SK-N-SH (cell line): ENCODE results near the gene ISCA2. TPM values are rescaled to one million over a fixed set of nuclear protein-coding genes. Genes with fewer than 3 reads are reported as not detected.

Source experiments
- CTCF ChIA-PET: fragments of 300-600, 350-600 bp; formaldehyde crosslinking; extraction: SDS; loops from one replicate; lab custom pipeline; 2021; lab: Yijun Ruan, JAX
- POLR2A ChIA-PET: fragments of 350-600 bp; sonication (Branson Sonifier 250); formaldehyde crosslinking; extraction: SDS; loops from one replicate; lab custom pipeline; 2020; ENCODE audit warnings: antibody characterized with exemption, inconsistent platforms; lab: Yijun Ruan, JAX
- DNase-seq: peaks from one replicate; pipeline ENCODE4 v3.0.0; 2012
- H2AFZ ChIP-seq: fragments of 200-600 bp; sonication (generic); 2 replicates; pipeline ENCODE4 v1.8.1; 2016; ENCODE audit warnings: antibody characterized with exemption, mild to moderate bottlenecking, low read depth
- H3F3A ChIP-seq: fragments of 200-600 bp; sonication (generic); replicated peaks from 2 replicates; pipeline ENCODE3; 2016; ENCODE audit warnings: antibody characterized with exemption, mild to moderate bottlenecking; ENCODE audit not compliant: insufficient read depth
- H3K27ac ChIP-seq, 2 experiments: fragments of 200-500 bp in 1 of 2; fragments of 200-600 bp in 1 of 2; sonication (Bioruptor generic) in 1 of 2; sonication (generic), shearing (Covaris generic) in 1 of 2; 2 replicates each; pipeline versions ENCODE4 v1.5.1 to v1.6.1; 2014 to 2016; ENCODE audit warnings: low read depth in 2 of 2, inconsistent platforms in 1 of 2, low read length in 1 of 2, mild to moderate bottlenecking in 1 of 2, mixed read lengths in 1 of 2
- H3K27me3 ChIP-seq: fragments of 200-600 bp; sonication (generic), shearing (Covaris generic); 2 replicates; pipeline ENCODE4 v1.6.1; 2016; ENCODE audit warnings: mixed run types; ENCODE audit not compliant: insufficient read depth
- H3K36me3 ChIP-seq, 2 experiments: fragments of 200-500 bp in 1 of 2; fragments of 200-600 bp in 1 of 2; sonication (Bioruptor generic) in 1 of 2; sonication (generic) in 1 of 2; replicated peaks in 1 of 2; 2 replicates each; pipeline versions ENCODE3 to v1.5.1; 2014 to 2016; ENCODE audit warnings: low read length in 1 of 2, mild to moderate bottlenecking in 1 of 2; ENCODE audit not compliant: insufficient read depth in 2 of 2, control insufficient read depth in 1 of 2
- H3K4me1 ChIP-seq, 2 experiments: fragments of 200-500 bp in 1 of 2; fragments of 200-600 bp in 1 of 2; sonication (Bioruptor generic) in 1 of 2; sonication (generic), shearing (Covaris generic) in 1 of 2; 2 replicates each; pipeline versions ENCODE4 v1.5.1 to v1.6.1; 2014 to 2016; ENCODE audit warnings: low read depth in 1 of 2, low read length in 1 of 2, mixed run types in 1 of 2; ENCODE audit not compliant: insufficient read depth in 2 of 2, control insufficient read depth in 1 of 2
- H3K4me2 ChIP-seq: fragments of 200-600 bp; sonication (generic), shearing (Covaris generic); 2 replicates; pipeline ENCODE4 v1.6.1; 2017; ENCODE audit warnings: mixed run types
- H3K4me3 ChIP-seq, 2 experiments: fragments of 200-500 bp in 1 of 2; fragments of 200-600 bp in 1 of 2; sonication (Bioruptor generic) in 1 of 2; sonication (generic), shearing (Covaris generic) in 1 of 2; 2 replicates each; pipeline versions ENCODE4 v1.5.1 to v1.8.1; 2014 to 2016; ENCODE audit warnings: low read depth in 2 of 2, inconsistent platforms in 1 of 2, low read length in 1 of 2, mild to moderate bottlenecking in 1 of 2, mixed read lengths in 1 of 2, moderate library complexity in 1 of 2
- H3K79me2 ChIP-seq: fragments of 200-600 bp; sonication (generic); 2 replicates; pipeline ENCODE4 v1.8.1; 2017; ENCODE audit warnings: mild to moderate bottlenecking; ENCODE audit not compliant: insufficient read depth
- H3K9ac ChIP-seq: fragments of 200-600 bp; sonication (generic); 2 replicates; pipeline ENCODE4 v1.6.1; 2017; ENCODE audit warnings: mixed run types
- H3K9me2 ChIP-seq: fragments of 200-600 bp; sonication (generic); 2 replicates; pipeline ENCODE4 v1.6.1; 2017; ENCODE audit warnings: mixed run types
- H3K9me3 ChIP-seq: fragments of 200-600 bp; sonication (generic); 2 replicates; pipeline ENCODE4 v1.6.1; 2017; ENCODE audit warnings: mixed run types, mild to moderate bottlenecking, moderate library complexity
- H4K20me1 ChIP-seq: fragments of 200-600 bp; sonication (generic); 2 replicates; pipeline ENCODE4 v1.6.1; 2017; ENCODE audit warnings: mild to moderate bottlenecking, mixed run types; ENCODE audit not compliant: insufficient read depth
- ELF1 ChIP-seq: IDR thresholded peaks from 2 replicates; pipeline ENCODE4 v1.4.0; 2012
- EP300 ChIP-seq, 2 experiments: IDR thresholded peaks; 2 replicates each; pipeline versions ENCODE4 v1.4.0 to v1.6.1; 2012; ENCODE audit warnings: borderline replicate concordance in 1 of 2, low read depth in 1 of 2, low read length in 1 of 2
- EZH2phosphoT487 ChIP-seq: fragments of 200-600 bp; sonication (generic); IDR thresholded peaks from 2 replicates; pipeline ENCODE4 v1.6.1; 2017; ENCODE audit warnings: low read depth, mixed run types, mild to moderate bottlenecking, antibody characterized with exemption, moderate library complexity, borderline replicate concordance
- FOXM1 ChIP-seq: IDR thresholded peaks from 2 replicates; pipeline ENCODE4 v1.4.0; 2012; ENCODE audit warnings: low read depth, mild to moderate bottlenecking
- GABPA ChIP-seq: IDR thresholded peaks from 2 replicates; pipeline ENCODE4 v1.4.0; 2012; ENCODE audit warnings: low read depth, mild to moderate bottlenecking
- GATA2 ChIP-seq: sonication (generic); formaldehyde crosslinking; IDR thresholded peaks from 2 replicates; pipeline ENCODE4 v1.5.0; 2020; ENCODE audit warnings: mild to moderate bottlenecking, missing genetic modification reagents
- JUND ChIP-seq: IDR thresholded peaks from 2 replicates; pipeline ENCODE4 v1.4.0; 2012
- MEF2A ChIP-seq: IDR thresholded peaks from 2 replicates; pipeline ENCODE4 v1.4.0; 2012; ENCODE audit warnings: low read depth, borderline replicate concordance
- NFIC ChIP-seq: IDR thresholded peaks from 2 replicates; pipeline ENCODE4 v1.4.0; 2012; ENCODE audit warnings: borderline replicate concordance
- NRF1 ChIP-seq: IDR thresholded peaks from 2 replicates; pipeline ENCODE4 v1.6.1; 2012; ENCODE audit warnings: low read depth, mild to moderate bottlenecking, low read length
- RAD21 ChIP-seq: IDR thresholded peaks from 2 replicates; pipeline ENCODE4 v1.6.1; 2012; ENCODE audit warnings: mild to moderate bottlenecking, low read length
- TCF12 ChIP-seq: IDR thresholded peaks from 2 replicates; pipeline ENCODE4 v1.4.0; 2012
- WGBS: methylation state at CpG from one replicate; pipeline ENCODE4 v1.1.6; 2017; ENCODE audit warnings: low lambda C conversion rate; 5-methylcytosine and 5-hydroxymethylcytosine counted together
- polyA plus RNA-seq, 3 experiments: library from polyadenylated mRNA; depleted of rRNA; stranded (reverse); fragments of >200 nt; gene quantifications; 2 replicates each; pipeline ENCODE4 v1.2.3, GENCODE V29; 2012
- TF ChIP-seq, protein P1 (sequence below): IDR thresholded peaks from 2 replicates; pipeline ENCODE4 v1.4.0; 2012; ENCODE audit warnings: low read depth
- TF ChIP-seq, protein P2 (sequence below): fragments of 200-600 bp; sonication (generic); IDR thresholded peaks from 2 replicates; pipeline ENCODE4 v1.6.1; 2017; ENCODE audit warnings: antibody characterized with exemption, mild to moderate bottlenecking, moderate library complexity
- TF ChIP-seq, protein P3 (sequence below): fragments of 150-350 bp; IDR thresholded peaks from 2 replicates; pipeline ENCODE4 v1.6.1; 2017; ENCODE audit warnings: antibody characterized with exemption, low read length, low read depth, borderline replicate concordance
- TF ChIP-seq, protein P4 (sequence below): IDR thresholded peaks from 2 replicates; pipeline ENCODE4 v1.4.0; 2012; ENCODE audit warnings: low read depth, borderline replicate concordance
- TF ChIP-seq, protein P5 (sequence below): IDR thresholded peaks from 2 replicates; pipeline ENCODE4 v1.4.0; 2012; ENCODE audit warnings: low read depth, borderline replicate concordance

The ISCA2 gene
- polyA plus RNA-seq, 1 of the 3 experiments (the other 2 are of a cell fraction), result 51.9 TPM

DNA sequence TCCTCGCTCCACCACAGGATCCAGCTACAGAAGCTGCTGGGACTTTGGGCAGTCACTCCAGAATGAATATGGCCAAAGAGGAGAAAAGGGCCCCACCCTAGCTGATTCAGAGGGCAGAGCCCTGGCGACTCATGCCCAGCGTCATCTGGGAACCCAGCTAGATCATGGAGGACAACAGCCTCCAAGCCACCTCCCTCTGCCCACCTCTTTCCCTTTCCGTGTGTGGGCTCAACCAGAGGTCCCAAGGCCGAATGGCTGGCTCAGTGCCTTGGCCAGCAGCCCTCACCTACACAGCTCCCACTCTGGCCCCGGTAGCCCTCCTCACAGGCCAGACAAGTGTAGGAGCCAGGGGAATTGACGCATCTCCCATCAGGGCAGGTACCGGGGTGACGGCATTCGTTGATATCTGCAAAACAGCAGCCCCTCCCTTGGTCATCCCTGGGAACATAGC, 17.4 kb downstream of the ISCA2 start:
- H3K4me3 ChIP-seq, result no peak overlapping the region
- H3F3A ChIP-seq, result peaks cover 6% of the 10 kb centered on the region
- no peaks in the 10 kb centered on the region for H3K27me3 ChIP-seq
- no peaks in the 10 kb centered on the region for H4K20me1 ChIP-seq
- no peaks in the 10 kb centered on the region for H3K9me3 ChIP-seq
- no peaks in the 10 kb centered on the region for H3K79me2 ChIP-seq
- no peaks in the 10 kb centered on the region for H3K9me2 ChIP-seq
- peaks cover 28 to 69% of the 10 kb centered on the region in 2 experiments for H3K36me3 ChIP-seq
- TF ChIP-seq RAD21 (no peak), EZH2phosphoT487 (no peak), NRF1 (no peak), EP300 (IDR thresholded peaks at IDR 0.05; ENCODE audit: borderline replicate concordance in 1 of 2, low read depth in 1 of 2, low read length in 1 of 2) (no peak), FOXM1 (no peak)
- TF ChIP-seq, protein P1, sequence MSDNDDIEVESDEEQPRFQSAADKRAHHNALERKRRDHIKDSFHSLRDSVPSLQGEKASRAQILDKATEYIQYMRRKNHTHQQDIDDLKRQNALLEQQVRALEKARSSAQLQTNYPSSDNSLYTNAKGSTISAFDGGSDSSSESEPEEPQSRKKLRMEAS, result no peak
- TF ChIP-seq, protein P2, sequence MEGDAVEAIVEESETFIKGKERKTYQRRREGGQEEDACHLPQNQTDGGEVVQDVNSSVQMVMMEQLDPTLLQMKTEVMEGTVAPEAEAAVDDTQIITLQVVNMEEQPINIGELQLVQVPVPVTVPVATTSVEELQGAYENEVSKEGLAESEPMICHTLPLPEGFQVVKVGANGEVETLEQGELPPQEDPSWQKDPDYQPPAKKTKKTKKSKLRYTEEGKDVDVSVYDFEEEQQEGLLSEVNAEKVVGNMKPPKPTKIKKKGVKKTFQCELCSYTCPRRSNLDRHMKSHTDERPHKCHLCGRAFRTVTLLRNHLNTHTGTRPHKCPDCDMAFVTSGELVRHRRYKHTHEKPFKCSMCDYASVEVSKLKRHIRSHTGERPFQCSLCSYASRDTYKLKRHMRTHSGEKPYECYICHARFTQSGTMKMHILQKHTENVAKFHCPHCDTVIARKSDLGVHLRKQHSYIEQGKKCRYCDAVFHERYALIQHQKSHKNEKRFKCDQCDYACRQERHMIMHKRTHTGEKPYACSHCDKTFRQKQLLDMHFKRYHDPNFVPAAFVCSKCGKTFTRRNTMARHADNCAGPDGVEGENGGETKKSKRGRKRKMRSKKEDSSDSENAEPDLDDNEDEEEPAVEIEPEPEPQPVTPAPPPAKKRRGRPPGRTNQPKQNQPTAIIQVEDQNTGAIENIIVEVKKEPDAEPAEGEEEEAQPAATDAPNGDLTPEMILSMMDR, result no peak
- 84% methylated on average over 5 of the region's 10 CpGs for WGBS
- no peak overlapping the region for H2AFZ ChIP-seq
- H3K4me1 ChIP-seq, result peaks cover 0 to 4% of the 10 kb centered on the region in 2 experiments; a peak in 1 of 4 replicates
- H3K4me2 ChIP-seq, result no peak overlapping the region
- H3K27ac ChIP-seq, result peak overlapping the region in 1 of 2 experiments; percentile 36; a peak in 2 of 4 replicates
- H3K9ac ChIP-seq, result peak overlapping the region; percentile 19; the same call in 1 of the 2 replicates
- ChIA-PET POLR2A (interaction anchor here (0.6 kb wide), 1 partner anchor 556 kb away, joined by 3 read pairs; no protein-coding TSS in a partner anchor), CTCF (interaction anchor here (1.0 to 4.1 kb wide), 3 partner anchors 10 to 101 kb away, joined by 3 to 36 read pairs (median 12); partner anchors contain the start of gene LTBP2)
- DNase-seq, result no peak

DNA sequence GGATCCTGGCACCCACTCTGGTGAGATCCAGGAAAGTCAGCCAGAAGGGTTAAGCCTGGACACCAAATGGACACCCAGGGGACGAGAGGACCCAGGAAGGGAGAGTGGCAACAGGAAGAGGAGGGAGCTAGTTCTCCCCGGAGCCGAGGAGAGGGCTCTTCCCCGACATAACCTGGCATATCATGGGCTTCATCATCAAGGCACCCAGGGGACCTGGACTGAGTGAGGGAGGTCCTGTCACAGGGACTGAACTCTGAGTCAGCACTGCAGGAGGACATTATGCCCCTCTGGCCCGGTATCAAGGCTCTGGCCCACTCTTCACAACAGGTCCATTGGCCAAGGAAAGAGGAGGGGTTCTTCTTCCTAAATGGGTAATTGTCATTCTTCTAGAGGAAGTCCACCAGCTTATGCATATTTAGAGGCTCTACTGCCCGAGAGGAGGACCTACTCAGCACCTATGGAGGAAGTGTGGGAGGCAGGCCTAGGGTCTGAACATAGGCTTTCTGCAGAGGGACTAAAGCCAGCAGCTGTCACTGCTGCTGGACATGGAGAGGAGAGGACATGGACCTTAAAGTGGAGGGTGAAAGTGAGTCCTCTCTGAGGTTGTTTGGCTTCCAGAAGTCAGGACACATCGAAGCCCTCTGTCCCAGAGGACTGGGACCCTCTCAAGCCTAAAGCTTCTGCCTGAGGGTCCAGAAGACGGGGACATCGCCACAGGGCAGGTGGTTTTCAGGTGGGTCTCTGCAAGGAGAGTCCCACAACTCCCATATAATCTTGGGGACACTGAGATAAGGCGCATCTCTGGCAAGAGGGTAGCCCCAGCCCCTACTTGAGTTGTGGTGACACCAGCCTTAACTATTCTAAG, 18.6 kb downstream of the ISCA2 start:
- no peaks in the 10 kb centered on the region for H4K20me1 ChIP-seq
- H3K9me3 ChIP-seq, result no peaks in the 10 kb centered on the region
- no peaks in the 10 kb centered on the region for H3K27me3 ChIP-seq
- H3K4me1 ChIP-seq, result peaks cover 0 to 10% of the 10 kb centered on the region in 2 experiments; a peak in 1 of 4 replicates
- WGBS, result 87% methylated on average over 10 of the region's 10 CpGs
- ChIA-PET POLR2A (no interaction called here), CTCF (interaction anchor here (0.7 to 4.1 kb wide), 5 partner anchors 11 to 243 kb away, joined by 3 to 36 read pairs (median 4); partner anchors contain the start of gene LTBP2)
- H3K4me3 ChIP-seq, result no peak overlapping the region
- peaks cover 6% of the 10 kb centered on the region for H3F3A ChIP-seq
- H2AFZ ChIP-seq, result no peak overlapping the region
- H3K36me3 ChIP-seq, result peaks cover 26 to 66% of the 10 kb centered on the region in 2 experiments
- H3K27ac ChIP-seq, result no peak overlapping the region
- no peak overlapping the region for H3K4me2 ChIP-seq
- H3K9ac ChIP-seq, result no peak overlapping the region
- no peak for DNase-seq
- no peaks in the 10 kb centered on the region for H3K79me2 ChIP-seq
- no peaks in the 10 kb centered on the region for H3K9me2 ChIP-seq
- TF ChIP-seq, protein P3, sequence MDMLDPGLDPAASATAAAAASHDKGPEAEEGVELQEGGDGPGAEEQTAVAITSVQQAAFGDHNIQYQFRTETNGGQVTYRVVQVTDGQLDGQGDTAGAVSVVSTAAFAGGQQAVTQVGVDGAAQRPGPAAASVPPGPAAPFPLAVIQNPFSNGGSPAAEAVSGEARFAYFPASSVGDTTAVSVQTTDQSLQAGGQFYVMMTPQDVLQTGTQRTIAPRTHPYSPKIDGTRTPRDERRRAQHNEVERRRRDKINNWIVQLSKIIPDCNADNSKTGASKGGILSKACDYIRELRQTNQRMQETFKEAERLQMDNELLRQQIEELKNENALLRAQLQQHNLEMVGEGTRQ, result no peak
- TF ChIP-seq EP300 (IDR thresholded peaks at IDR 0.05; ENCODE audit: borderline replicate concordance in 1 of 2, low read depth in 1 of 2, low read length in 1 of 2), result no peak
- TF ChIP-seq MEF2A, result no peak
- no peak for TF ChIP-seq ELF1
- TF ChIP-seq NFIC, result no peak
- TF ChIP-seq TCF12, result no peak
- TF ChIP-seq GABPA, result no peak
- TF ChIP-seq, protein P4, sequence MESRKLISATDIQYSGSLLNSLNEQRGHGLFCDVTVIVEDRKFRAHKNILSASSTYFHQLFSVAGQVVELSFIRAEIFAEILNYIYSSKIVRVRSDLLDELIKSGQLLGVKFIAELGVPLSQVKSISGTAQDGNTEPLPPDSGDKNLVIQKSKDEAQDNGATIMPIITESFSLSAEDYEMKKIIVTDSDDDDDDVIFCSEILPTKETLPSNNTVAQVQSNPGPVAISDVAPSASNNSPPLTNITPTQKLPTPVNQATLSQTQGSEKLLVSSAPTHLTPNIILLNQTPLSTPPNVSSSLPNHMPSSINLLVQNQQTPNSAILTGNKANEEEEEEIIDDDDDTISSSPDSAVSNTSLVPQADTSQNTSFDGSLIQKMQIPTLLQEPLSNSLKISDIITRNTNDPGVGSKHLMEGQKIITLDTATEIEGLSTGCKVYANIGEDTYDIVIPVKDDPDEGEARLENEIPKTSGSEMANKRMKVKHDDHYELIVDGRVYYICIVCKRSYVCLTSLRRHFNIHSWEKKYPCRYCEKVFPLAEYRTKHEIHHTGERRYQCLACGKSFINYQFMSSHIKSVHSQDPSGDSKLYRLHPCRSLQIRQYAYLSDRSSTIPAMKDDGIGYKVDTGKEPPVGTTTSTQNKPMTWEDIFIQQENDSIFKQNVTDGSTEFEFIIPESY, result no peak
- TF ChIP-seq, protein P5, sequence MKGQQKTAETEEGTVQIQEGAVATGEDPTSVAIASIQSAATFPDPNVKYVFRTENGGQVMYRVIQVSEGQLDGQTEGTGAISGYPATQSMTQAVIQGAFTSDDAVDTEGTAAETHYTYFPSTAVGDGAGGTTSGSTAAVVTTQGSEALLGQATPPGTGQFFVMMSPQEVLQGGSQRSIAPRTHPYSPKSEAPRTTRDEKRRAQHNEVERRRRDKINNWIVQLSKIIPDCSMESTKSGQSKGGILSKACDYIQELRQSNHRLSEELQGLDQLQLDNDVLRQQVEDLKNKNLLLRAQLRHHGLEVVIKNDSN, result no peak
- TF ChIP-seq JUND, result no peak
- TF ChIP-seq EZH2phosphoT487, result no peak
- TF ChIP-seq FOXM1, result no peak
- no peak for TF ChIP-seq GATA2
- TF ChIP-seq NRF1, result no peak
